Prostate gland (tissue), 2 donors: ENCODE measurements around the gene HRG. TPM values are rescaled to one million over a fixed set of nuclear protein-coding genes. Genes with fewer than 3 reads are reported as not detected.

Experiments
- DNase-seq: peaks from one replicate; pipeline ENCODE4 v3.0.0-alpha.2; 2019; ENCODE audit warnings: low spot score
- H3K27ac ChIP-seq, 2 donors: fragments of 200-600 bp; sonication (generic); 2 replicates each; pipeline ENCODE4 v1.5.1; 2017 to 2019
- H3K27me3 ChIP-seq: fragments of 200-600 bp; sonication (generic); replicated peaks from 2 replicates; pipeline ENCODE4 v1.5.1; 2019; ENCODE audit not compliant: insufficient read depth
- H3K36me3 ChIP-seq, 2 donors: fragments of 200-600 bp; sonication (generic); 1 replicate in 1 of 2; 2 replicates in 1 of 2; pipeline versions ENCODE4 v1.5.1 to v1.8.1; 2017 to 2019
- H3K4me1 ChIP-seq: fragments of 200-600 bp; sonication (generic); replicated peaks from 2 replicates; pipeline ENCODE4 v1.5.1; 2019
- H3K4me3 ChIP-seq, 2 donors: fragments of 200-600 bp; sonication (generic); 2 replicates each; pipeline ENCODE4 v1.5.1; 2017 to 2019
- H3K9me3 ChIP-seq: fragments of 200-600 bp; sonication (generic); 2 replicates; pipeline ENCODE4 v1.5.1; 2017
- CTCF ChIP-seq, 4 experiments: fragments of 200-600 bp in 2 of 4; fragments of 450-650 bp in 2 of 4; sonication (generic) in 2 of 4; IDR thresholded peaks; 1 replicate in 3 of 4; 2 replicates in 1 of 4; pipeline ENCODE4 v1.5.1; 2016 to 2019; ENCODE audit warnings: antibody characterized with exemption in 4 of 4, mild to moderate bottlenecking in 2 of 4, moderate library complexity in 2 of 4
- POLR2A ChIP-seq: fragments of 450-650 bp; IDR thresholded peaks from one replicate; pipeline ENCODE4 v1.6.1; 2016; ENCODE audit warnings: antibody characterized with exemption, mild to moderate bottlenecking
- POLR2AphosphoS5 ChIP-seq: sonication (generic); formaldehyde crosslinking; IDR thresholded peaks from one replicate; pipeline ENCODE4 v1.6.1; 2017; ENCODE audit warnings: antibody characterized with exemption
- WGBS: methylation state at CpG from one replicate; pipeline ENCODE4 v1.1.5; 2018; 5-methylcytosine and 5-hydroxymethylcytosine counted together
- intact Hi-C: fragments of 100-400 bp; cut with DNase I; formaldehyde crosslinking; loops from one replicate; pipeline ENCODE4 v1.14.2; 2022
- total RNA-seq, 2 donors: library from RNA; depleted of rRNA; stranded (reverse); fragments of >200 nt; gene quantifications; one replicate each; pipeline ENCODE4 v1.1.0, GENCODE V29; 2016

HRG gene
- total RNA-seq, 2 donors from 2014 or later, result not detected

DNA sequence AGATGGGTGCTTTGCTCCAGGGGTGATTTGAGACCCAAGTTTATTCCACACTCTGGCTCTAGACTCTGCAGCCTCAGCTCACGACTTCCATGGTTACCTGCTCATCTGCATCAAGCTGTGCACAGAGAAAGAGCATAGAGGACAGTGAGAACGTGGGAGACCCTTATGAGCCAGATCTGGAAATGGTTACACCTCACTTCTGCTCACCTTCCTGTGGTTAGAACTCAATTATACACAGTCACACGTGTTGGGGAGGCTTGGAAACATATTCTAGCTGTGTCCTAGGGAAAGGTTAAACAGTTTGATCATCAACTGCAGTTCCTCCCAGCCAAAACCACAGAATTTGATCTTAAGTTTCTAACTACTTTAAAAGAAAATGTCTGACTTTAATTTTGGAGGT, 23.8 kb upstream of the HRG start:
- intact Hi-C loops, result no loop called here
- no peaks in the 10 kb centered on the region for H3K36me3 ChIP-seq
- no peak overlapping the region for H3K4me3 ChIP-seq
- H3K9me3 ChIP-seq, result no peaks in the 10 kb centered on the region
- WGBS, result 66% methylated on average over 3 of the region's 3 CpGs
- TF ChIP-seq CTCF (IDR thresholded peaks at IDR 0.05) (no peak), POLR2AphosphoS5 (no peak), POLR2A (no peak)
- no peak for DNase-seq
- H3K27me3 ChIP-seq, result no peaks in the 10 kb centered on the region
- H3K4me1 ChIP-seq, result no peaks in the 10 kb centered on the region
- H3K27ac ChIP-seq, result no peak overlapping the region

DNA sequence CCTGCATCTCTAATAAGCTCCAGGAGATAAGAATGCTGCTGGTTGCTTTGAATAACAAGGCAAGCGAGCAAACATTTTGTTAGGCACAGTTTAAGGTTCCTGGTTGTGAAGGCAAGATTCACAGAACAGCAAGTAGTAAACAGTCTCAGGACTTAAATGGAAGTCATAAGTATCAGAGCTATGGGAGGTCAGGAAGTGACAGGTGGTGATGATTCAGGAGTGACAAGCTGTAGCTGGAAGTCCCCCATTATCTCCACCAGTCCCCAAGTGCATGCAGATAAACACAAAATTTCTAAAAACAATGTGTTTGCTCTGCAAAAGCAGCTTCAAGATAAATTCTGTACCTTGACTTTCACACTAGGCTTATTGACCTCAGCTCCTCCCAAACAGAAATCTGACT, 22.3 kb upstream of the HRG start:
- H3K4me3 ChIP-seq, result no peak overlapping the region
- intact Hi-C loops, result no loop called here
- no peak for TF ChIP-seq POLR2A
- TF ChIP-seq CTCF (IDR thresholded peaks at IDR 0.05), result no peak
- no peak for TF ChIP-seq POLR2AphosphoS5
- no peak overlapping the region for H3K27ac ChIP-seq
- no peaks in the 10 kb centered on the region for H3K4me1 ChIP-seq
- 68% methylated on average over 1 of the region's 1 CpG for WGBS
- no peaks in the 10 kb centered on the region for H3K27me3 ChIP-seq
- H3K36me3 ChIP-seq, result no peaks in the 10 kb centered on the region
- no peaks in the 10 kb centered on the region for H3K9me3 ChIP-seq
- DNase-seq, result no peak

- no peaks in the 10 kb centered on the region for H3K4me1 ChIP-seq
- no peak for TF ChIP-seq POLR2A
- peak; percentile 92 for TF ChIP-seq POLR2AphosphoS5
- peak; percentile 88 for DNase-seq
- H3K4me3 ChIP-seq, result no peak overlapping the region
- no peaks in the 10 kb centered on the region for H3K36me3 ChIP-seq
- WGBS, result 31% methylated on average over 3 of the region's 3 CpGs
- intact Hi-C loops, result no loop called here
- no peaks in the 10 kb centered on the region for H3K9me3 ChIP-seq
- peak overlapping the region in 1 of 2 donors; percentile 3 for H3K27ac ChIP-seq
- no peaks in the 10 kb centered on the region for H3K27me3 ChIP-seq
Measured at GRCh38 chr3:186644683-186645082, 21.1 kb upstream of the HRG start.

GRCh38 chr3:186646106-186646505, 19.7 kb upstream of the HRG start:
- no peak for TF ChIP-seq CTCF (IDR thresholded peaks at IDR 0.05)
- no peak for TF ChIP-seq POLR2AphosphoS5
- TF ChIP-seq POLR2A, result no peak
- no peaks in the 10 kb centered on the region for H3K9me3 ChIP-seq
- intact Hi-C loops, result no loop called here
- WGBS, result 97% methylated on average over 4 of the region's 4 CpGs
- DNase-seq, result no peak
- H3K27ac ChIP-seq, result no peak overlapping the region
- H3K36me3 ChIP-seq, result no peaks in the 10 kb centered on the region
- no peaks in the 10 kb centered on the region for H3K27me3 ChIP-seq
- H3K4me3 ChIP-seq, result no peak overlapping the region
- H3K4me1 ChIP-seq, result no peaks in the 10 kb centered on the region

DNA sequence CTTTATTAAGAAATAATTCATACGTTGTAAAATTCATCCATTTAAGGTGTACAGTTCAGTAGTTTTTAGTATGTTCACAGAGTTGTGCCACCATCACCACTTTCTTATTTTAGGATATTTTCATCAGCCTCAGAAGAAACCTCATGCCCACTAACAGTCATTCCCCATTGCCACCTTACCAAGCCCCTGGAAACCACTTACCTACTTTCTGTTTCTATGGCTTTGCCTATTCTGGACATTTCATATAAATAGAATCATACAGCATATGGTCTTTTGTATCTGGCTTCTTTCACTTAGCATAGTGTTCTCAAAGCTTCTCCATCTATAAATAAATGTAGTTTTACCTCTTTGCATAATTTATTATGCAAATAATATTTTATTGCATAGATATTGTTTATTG, 19.0 kb upstream of the HRG start:
- no peak for DNase-seq
- WGBS, result 76% methylated on average over 1 of the region's 1 CpG
- H3K4me3 ChIP-seq, result no peak overlapping the region
- intact Hi-C loops, result no loop called here
- TF ChIP-seq POLR2A, result no peak
- TF ChIP-seq POLR2AphosphoS5, result no peak
- no peak for TF ChIP-seq CTCF (IDR thresholded peaks at IDR 0.05)
- H3K27ac ChIP-seq, result no peak overlapping the region
- no peaks in the 10 kb centered on the region for H3K36me3 ChIP-seq
- H3K9me3 ChIP-seq, result no peaks in the 10 kb centered on the region
- no peaks in the 10 kb centered on the region for H3K27me3 ChIP-seq
- no peaks in the 10 kb centered on the region for H3K4me1 ChIP-seq
